Lower leg skin (tissue), 3 donors: ENCODE data around the gene BPI.

ENCODE experiments used
- CTCF ChIP-seq, 3 donors: fragments of 450-650 bp; IDR thresholded peaks; one replicate each; pipeline ENCODE4 v1.5.1; 2016; ENCODE audit warnings: antibody characterized with exemption in 3 of 3, mild to moderate bottlenecking in 3 of 3, moderate library complexity in 2 of 3
- POLR2A ChIP-seq, 2 donors: fragments of 450-650 bp; IDR thresholded peaks; one replicate each; pipeline ENCODE4 v1.6.1; 2016 to 2017; ENCODE audit warnings: antibody characterized with exemption in 2 of 2, mild to moderate bottlenecking in 1 of 2, moderate library complexity in 1 of 2

- TF ChIP-seq CTCF (IDR thresholded peaks at IDR 0.05) = no peak
- TF ChIP-seq POLR2A (IDR thresholded peaks at IDR 0.05) = no peak
Measured at GRCh38 chr20:38337561-38338140, 33.7 kb downstream of the BPI start.
